HepG2 (cell line): ENCODE data around the gene DNLZ. TPM values are rescaled to one million over a fixed set of nuclear protein-coding genes. Genes with fewer than 3 reads are reported as not detected.

Experiments used
- KDM3A ChIP-seq: IDR thresholded peaks from 2 replicates; pipeline ENCODE4 v1.6.1; 2018; ENCODE audit warnings: low read depth, missing compliant biosample characterization
- MXI1 ChIP-seq: IDR thresholded peaks from 3 replicates; pipeline ENCODE4 v1.6.1; 2012; ENCODE audit warnings: low read depth, low read length, inconsistent platforms, borderline replicate concordance
- PAWR ChIP-seq: sonication (generic); formaldehyde crosslinking; IDR thresholded peaks from 2 replicates; pipeline ENCODE4 v1.4.0; 2020; ENCODE audit warnings: missing genetic modification reagents, mild to moderate bottlenecking, borderline replicate concordance
- PAX8 ChIP-seq: sonication (generic); formaldehyde crosslinking; IDR thresholded peaks from 2 replicates; pipeline ENCODE4 v1.8.0; 2022; ENCODE audit warnings: mild to moderate bottlenecking, missing genetic modification reagents, borderline replicate concordance
- PHB2 ChIP-seq: fragments of 450-650 bp; IDR thresholded peaks from 2 replicates; pipeline ENCODE4 v1.6.1; 2018; ENCODE audit not compliant: partially characterized antibody
- ZNF3 ChIP-seq: IDR thresholded peaks from 2 replicates; pipeline ENCODE4 v1.7.0; 2017; ENCODE audit warnings: inconsistent platforms
- ZNF607 ChIP-seq: sonication (generic); formaldehyde crosslinking; IDR thresholded peaks from 2 replicates; pipeline ENCODE4 v1.5.1; 2020; ENCODE audit warnings: missing genetic modification reagents, mild to moderate bottlenecking, borderline replicate concordance
- ZNF616 ChIP-seq: sonication (generic); formaldehyde crosslinking; IDR thresholded peaks from 2 replicates; pipeline ENCODE4 v1.5.0; 2020; ENCODE audit warnings: low read depth, mild to moderate bottlenecking, missing genetic modification reagents
- ZNF775 ChIP-seq: sonication (generic); formaldehyde crosslinking; IDR thresholded peaks from 2 replicates; pipeline ENCODE4 v1.4.0; 2020; ENCODE audit warnings: missing genetic modification reagents, mild to moderate bottlenecking, moderate library complexity, borderline replicate concordance
- ZNF788 ChIP-seq: sonication (generic); formaldehyde crosslinking; IDR thresholded peaks from 2 replicates; pipeline ENCODE4 v1.5.0; 2020; ENCODE audit warnings: mild to moderate bottlenecking, missing genetic modification reagents, borderline replicate concordance
- ZNF816 ChIP-seq: sonication (generic); formaldehyde crosslinking; IDR thresholded peaks from 2 replicates; pipeline ENCODE4 v1.8.0; 2022; ENCODE audit warnings: missing genetic modification reagents, mild to moderate bottlenecking, borderline replicate concordance
- polyA plus RNA-seq, 8 experiments: library from polyadenylated mRNA; depleted of rRNA in 3 of 8; stranded (reverse) in 7 of 8; unstranded in 1 of 8; fragments of >200 nt; fragmentation: Illumina TruSeq in 4 of 8; extraction: Trizol in 4 of 8; gene quantifications; 2 replicates each; pipeline versions ENCODE4 v1.2.1 to v1.2.3, GENCODE V29; 2011 to 2016; ENCODE audit warnings: low read depth in 4 of 8, missing spikeins in 1 of 8, mixed read lengths in 1 of 8; ENCODE audit not compliant: insufficient read depth in 1 of 8
- total RNA-seq, 5 experiments: library from RNA; depleted of rRNA; stranded (reverse); fragments of >200 nt; fragmentation: Illumina TruSeq; extraction: Trizol; gene quantifications; 2 replicates each; pipeline ENCODE4 v1.2.3, GENCODE V29; 2016; ENCODE audit warnings: low read depth in 1 of 5
- TF ChIP-seq, protein P1 (sequence below): sonication (generic); formaldehyde crosslinking; IDR thresholded peaks from 2 replicates; pipeline ENCODE4 v1.5.1; 2020; ENCODE audit warnings: mild to moderate bottlenecking, missing genetic modification reagents, moderate library complexity
- TF ChIP-seq, protein P2 (sequence below): sonication (generic); formaldehyde crosslinking; IDR thresholded peaks from 2 replicates; pipeline ENCODE4 v1.8.0; 2022; ENCODE audit warnings: missing genetic modification reagents, mild to moderate bottlenecking, borderline replicate concordance
- TF ChIP-seq, protein P3 (sequence below): sonication (generic); formaldehyde crosslinking; IDR thresholded peaks from 2 replicates; pipeline ENCODE4 v1.9.0; 2021; ENCODE audit warnings: missing genetic modification reagents, mild to moderate bottlenecking, borderline replicate concordance
- TF ChIP-seq, protein P4 (sequence below): sonication (generic); formaldehyde crosslinking; IDR thresholded peaks from 2 replicates; pipeline ENCODE4 v1.4.0; 2020; ENCODE audit warnings: missing genetic modification reagents, low read depth, mild to moderate bottlenecking, borderline replicate concordance
- TF ChIP-seq, protein P5 (sequence below): sonication (generic); formaldehyde crosslinking; IDR thresholded peaks from 2 replicates; pipeline ENCODE4 v1.8.0; 2022; ENCODE audit warnings: mild to moderate bottlenecking, missing genetic modification reagents, borderline replicate concordance

DNLZ gene
- total and polyA plus RNA-seq, 2 of the 13 experiments (the other 11 are each of a cell fraction or from before 2014, with no cell fraction given), result 3.4 to 8.0 TPM

DNA sequence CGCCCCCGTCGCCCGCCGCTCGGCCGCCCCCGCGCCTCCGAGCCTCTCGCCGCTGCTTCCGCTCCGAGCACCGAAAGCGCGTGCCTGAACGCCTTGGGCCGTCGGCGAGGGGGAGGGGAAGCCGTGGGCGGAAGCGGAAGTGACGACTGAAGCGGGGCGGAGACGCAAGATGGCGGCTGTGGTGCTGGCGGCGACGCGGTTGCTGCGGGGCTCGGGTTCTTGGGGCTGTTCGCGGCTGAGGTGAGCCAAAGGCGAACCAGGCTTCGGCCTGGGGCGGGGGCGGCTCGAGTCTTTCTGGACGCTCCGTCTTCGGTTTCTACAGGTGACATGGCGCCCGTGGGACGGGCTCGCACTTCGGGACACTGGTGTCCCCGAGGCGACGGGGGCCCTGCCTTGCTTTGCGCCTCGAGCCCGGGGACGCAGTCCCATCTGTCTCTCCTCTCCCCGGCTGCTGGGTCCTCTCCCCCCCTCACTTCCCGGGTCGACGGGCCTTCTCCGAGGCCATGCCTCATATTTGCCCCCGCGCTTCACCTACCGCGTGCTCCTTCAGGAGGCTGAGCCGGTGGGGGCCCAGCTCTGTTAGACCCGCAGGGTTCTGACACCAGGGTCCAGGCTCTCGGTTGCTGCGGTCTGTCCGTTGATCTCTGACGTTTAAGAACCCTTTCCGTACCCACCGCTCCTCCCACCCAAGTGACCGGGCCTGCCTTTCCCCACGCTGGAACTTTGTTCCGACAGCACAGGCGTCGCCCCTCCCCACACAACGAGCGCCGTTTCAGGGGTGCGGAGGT is 47.1 kb upstream of the DNLZ start, which contains the start of the genes ENTR1 and PMPCA (continued):
- no peak for TF ChIP-seq ZNF775 (CRISPR knock-in tag)
- TF ChIP-seq, protein P1, sequence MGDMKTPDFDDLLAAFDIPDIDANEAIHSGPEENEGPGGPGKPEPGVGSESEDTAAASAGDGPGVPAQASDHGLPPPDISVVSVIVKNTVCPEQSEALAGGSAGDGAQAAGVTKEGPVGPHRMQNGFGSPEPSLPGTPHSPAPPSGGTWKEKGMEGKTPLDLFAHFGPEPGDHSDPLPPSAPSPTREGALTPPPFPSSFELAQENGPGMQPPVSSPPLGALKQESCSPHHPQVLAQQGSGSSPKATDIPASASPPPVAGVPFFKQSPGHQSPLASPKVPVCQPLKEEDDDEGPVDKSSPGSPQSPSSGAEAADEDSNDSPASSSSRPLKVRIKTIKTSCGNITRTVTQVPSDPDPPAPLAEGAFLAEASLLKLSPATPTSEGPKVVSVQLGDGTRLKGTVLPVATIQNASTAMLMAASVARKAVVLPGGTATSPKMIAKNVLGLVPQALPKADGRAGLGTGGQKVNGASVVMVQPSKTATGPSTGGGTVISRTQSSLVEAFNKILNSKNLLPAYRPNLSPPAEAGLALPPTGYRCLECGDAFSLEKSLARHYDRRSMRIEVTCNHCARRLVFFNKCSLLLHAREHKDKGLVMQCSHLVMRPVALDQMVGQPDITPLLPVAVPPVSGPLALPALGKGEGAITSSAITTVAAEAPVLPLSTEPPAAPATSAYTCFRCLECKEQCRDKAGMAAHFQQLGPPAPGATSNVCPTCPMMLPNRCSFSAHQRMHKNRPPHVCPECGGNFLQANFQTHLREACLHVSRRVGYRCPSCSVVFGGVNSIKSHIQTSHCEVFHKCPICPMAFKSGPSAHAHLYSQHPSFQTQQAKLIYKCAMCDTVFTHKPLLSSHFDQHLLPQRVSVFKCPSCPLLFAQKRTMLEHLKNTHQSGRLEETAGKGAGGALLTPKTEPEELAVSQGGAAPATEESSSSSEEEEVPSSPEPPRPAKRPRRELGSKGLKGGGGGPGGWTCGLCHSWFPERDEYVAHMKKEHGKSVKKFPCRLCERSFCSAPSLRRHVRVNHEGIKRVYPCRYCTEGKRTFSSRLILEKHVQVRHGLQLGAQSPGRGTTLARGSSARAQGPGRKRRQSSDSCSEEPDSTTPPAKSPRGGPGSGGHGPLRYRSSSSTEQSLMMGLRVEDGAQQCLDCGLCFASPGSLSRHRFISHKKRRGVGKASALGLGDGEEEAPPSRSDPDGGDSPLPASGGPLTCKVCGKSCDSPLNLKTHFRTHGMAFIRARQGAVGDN (CRISPR knock-in tag), result peak; percentile 67; the same call in 1 of the 2 replicates
- TF ChIP-seq, protein P2, sequence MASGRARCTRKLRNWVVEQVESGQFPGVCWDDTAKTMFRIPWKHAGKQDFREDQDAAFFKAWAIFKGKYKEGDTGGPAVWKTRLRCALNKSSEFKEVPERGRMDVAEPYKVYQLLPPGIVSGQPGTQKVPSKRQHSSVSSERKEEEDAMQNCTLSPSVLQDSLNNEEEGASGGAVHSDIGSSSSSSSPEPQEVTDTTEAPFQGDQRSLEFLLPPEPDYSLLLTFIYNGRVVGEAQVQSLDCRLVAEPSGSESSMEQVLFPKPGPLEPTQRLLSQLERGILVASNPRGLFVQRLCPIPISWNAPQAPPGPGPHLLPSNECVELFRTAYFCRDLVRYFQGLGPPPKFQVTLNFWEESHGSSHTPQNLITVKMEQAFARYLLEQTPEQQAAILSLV, result no peak; the same call in 1 of the 2 replicates
- TF ChIP-seq PAX8, result no peak
- no peak; the same call in 1 of the 2 replicates for TF ChIP-seq ZNF607 (CRISPR knock-in tag)
- TF ChIP-seq PAWR (CRISPR knock-in tag), result no peak
- TF ChIP-seq, protein P3, sequence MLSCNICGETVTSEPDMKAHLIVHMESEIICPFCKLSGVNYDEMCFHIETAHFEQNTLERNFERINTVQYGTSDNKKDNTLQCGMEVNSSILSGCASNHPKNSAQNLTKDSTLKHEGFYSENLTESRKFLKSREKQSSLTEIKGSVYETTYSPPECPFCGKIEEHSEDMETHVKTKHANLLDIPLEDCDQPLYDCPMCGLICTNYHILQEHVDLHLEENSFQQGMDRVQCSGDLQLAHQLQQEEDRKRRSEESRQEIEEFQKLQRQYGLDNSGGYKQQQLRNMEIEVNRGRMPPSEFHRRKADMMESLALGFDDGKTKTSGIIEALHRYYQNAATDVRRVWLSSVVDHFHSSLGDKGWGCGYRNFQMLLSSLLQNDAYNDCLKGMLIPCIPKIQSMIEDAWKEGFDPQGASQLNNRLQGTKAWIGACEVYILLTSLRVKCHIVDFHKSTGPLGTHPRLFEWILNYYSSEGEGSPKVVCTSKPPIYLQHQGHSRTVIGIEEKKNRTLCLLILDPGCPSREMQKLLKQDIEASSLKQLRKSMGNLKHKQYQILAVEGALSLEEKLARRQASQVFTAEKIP (CRISPR knock-in tag), result no peak
- no peak for TF ChIP-seq PHB2
- no peak for TF ChIP-seq ZNF816 (CRISPR knock-in tag)
- peak; percentile 75; the same call in 1 of the 2 replicates for TF ChIP-seq KDM3A
- peak; percentile 91 for TF ChIP-seq ZNF788 (CRISPR knock-in tag)
- TF ChIP-seq, protein P4, sequence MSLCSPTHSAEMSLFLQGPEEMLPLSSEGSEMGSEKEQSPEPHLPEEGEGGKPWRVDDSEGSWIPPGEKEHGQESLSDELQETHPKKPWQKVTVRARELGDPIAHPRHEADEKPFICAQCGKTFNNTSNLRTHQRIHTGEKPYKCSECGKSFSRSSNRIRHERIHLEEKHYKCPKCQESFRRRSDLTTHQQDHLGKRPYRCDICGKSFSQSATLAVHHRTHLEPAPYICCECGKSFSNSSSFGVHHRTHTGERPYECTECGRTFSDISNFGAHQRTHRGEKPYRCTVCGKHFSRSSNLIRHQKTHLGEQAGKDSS (CRISPR knock-in tag), result peak; percentile 69; the same call in 1 of the 2 replicates
- peak; percentile 87; the same call in 1 of the 3 replicates for TF ChIP-seq MXI1
- peak; percentile 33; the same call in 1 of the 2 replicates for TF ChIP-seq ZNF616 (CRISPR knock-in tag)
- no peak for TF ChIP-seq ZNF3 (CRISPR knock-in tag)
- TF ChIP-seq, protein P5, sequence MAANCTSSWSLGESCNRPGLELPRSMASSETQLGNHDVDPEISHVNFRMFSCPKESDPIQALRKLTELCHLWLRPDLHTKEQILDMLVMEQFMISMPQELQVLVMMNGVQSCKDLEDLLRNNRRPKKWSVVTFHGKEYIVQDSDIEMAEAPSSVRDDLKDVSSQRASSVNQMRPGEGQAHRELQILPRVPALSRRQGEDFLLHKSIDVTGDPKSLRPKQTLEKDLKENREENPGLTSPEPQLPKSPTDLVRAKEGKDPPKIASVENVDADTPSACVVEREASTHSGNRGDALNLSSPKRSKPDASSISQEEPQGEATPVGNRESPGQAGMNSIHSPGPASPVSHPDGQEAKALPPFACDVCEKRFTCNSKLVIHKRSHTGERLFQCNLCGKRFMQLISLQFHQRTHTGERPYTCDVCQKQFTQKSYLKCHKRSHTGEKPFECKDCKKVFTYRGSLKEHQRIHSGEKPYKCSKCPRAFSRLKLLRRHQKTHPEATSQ (CRISPR knock-in tag), result no peak
